Measurements from ENCODE around the gene VWF.

Gene VWF

DNA sequence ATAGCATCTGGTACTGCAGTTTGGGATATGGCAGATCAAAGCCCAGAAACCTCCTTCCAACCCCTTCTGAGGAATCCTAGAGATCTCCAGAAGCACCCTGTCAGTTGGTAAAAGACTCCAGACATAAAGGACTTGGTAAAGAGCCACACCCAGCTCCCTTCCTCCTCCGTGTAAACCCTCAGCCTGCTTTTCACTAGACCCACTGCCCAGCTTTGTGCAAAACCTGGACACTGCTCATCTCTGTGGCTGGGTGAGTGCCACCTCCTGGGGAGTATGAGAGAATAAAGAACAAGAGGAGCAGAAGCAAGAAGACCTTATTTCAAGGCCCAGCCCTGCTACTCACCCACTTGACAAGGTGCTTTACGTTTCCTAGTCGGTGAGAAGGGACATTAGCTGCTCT is 212.5 kb downstream of the VWF start:
- DNase-seq (ENCODE audit: low spot score), result peak; percentile 36

DNA sequence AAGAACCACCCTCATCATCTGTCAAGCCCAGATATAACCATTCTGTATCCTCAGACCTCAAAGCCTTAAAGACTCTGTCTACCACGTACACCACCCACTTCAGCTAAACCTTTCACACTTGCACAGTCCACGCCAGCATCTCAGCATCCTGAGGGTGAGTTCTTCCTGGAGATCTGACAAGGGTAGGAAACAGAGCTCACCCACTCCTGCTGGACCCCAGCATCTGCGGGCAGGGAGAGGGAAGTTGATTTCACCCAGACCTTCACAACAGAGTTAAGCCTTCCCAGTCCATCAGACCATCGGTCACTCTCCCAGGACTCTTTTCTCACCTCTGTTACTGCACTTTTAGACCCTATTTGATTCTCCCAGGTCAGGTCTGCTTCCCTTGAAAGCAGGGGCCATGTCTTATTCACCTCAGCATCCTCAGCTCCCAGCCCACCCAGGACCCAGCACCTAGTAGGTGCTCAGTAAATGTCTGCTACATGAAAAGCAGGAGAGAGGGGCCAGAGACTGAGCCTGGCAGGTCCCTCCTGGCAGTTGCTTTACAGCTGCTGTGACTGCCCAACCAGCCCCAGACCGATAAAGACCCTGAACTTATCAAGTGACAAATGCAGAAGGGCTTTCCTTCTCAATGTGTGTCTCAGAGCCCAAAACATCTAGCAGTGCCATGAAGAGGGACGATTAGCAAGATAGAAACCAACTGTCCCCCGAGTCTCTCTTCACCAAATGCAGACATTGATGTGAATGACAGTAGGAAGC is 213.5 kb downstream of the VWF start:
- DNase-seq (ENCODE audit: low spot score), result no peak

DNA sequence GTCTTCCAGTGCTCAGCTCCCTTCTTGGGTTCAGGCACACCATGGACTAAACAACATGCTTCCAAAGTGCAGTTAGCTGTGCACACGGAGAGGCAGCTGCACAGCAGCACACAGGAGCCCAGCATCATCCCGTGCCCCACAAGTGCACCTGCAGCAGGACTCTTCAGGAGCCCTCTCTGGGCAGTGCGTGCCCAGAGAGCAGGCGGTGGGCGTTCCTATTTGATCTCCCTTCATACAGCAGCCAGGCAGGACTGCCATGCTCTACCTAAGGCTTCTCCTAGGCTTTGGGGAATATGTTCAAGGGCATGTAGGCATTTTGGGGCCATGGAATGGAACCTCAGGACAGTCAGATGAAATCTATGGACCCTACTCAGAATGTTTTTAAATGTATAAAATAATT is 214.9 kb downstream of the VWF start:
- DNase-seq (ENCODE audit: low spot score), result no peak

DNA sequence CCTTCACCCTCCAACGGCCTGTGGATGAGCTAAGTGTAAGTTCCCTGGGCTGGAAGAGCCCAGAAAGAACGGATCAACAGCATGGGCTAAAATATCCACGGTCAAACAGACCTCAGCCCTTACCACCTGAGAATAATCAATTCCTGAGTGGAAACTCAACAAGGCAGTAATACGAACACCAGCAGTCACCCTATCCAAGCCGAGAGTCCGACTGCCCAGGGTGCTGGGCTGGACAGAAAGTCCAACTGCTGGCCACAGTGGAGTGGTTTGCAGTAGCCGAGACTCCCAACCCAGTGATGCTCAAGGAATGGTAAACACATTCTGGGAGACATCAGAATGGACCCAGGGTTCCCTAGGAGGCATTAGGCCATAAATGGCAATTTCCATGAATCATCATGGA is 216.2 kb downstream of the VWF start:
- DNase-seq (ENCODE audit: low spot score), result no peak

DNA sequence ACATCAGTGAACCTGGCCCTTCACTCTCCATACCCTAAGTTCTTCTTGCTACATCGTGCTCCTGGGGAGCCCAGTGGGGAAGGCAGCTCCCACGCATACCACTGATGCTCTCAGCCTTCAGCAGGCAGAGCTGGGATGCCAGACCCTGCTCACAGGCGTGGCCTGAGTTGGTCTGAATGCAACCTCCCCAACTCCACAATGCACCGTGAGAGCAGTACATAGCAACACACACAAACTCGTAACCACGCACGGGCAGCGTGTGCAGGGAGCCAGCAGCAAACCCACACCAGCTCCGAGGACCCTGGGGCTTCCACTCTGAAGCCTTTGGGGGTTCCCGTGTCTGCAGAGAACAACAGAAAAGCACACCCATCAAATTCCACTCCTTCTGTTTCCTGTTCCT is 216.7 kb downstream of the VWF start:
- peak; percentile 40 for DNase-seq (ENCODE audit: low spot score)

DNA sequence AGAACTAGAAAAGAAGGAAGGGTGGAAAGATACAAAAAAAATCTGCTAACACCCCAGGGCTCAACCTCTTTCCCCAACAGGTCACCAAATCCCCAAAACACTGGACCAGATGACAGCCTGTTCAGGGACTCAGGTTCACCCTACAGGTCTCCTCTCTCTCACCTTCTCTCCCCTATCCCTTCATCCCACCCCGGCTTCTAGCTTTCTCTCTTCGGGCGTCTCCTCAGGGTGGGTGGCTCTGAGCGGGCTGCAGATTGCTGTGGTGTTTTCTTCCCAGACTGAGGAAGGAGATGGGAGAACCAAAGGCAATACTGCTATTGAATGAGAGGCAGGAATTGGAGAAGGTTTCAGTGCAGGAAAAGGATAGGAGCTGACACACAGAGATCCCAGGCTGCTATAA is 218.7 kb downstream of the VWF start:
- DNase-seq (ENCODE audit: low spot score), result no peak

DNA sequence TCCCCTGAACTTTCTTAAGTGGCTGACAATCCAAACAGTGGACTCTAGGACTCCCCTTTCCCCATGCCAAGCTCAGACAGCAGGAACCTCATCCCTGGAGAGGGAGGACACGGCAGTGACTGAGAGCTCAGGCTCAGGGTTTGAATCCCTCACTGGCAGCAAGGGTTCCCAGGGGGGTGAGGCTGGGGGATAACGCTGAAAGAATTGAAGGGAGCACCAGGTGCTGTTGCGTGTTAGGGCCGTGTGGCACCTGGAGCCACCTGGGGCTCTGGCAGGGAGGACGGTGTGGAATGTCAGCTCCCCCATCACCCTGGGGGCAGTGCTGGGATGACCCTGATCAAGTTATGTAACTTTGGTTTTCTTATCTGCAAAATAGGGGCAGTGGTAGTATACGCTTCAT is 219.5 kb downstream of the VWF start:
- DNase-seq (ENCODE audit: low spot score), result peak; percentile 41

DNA sequence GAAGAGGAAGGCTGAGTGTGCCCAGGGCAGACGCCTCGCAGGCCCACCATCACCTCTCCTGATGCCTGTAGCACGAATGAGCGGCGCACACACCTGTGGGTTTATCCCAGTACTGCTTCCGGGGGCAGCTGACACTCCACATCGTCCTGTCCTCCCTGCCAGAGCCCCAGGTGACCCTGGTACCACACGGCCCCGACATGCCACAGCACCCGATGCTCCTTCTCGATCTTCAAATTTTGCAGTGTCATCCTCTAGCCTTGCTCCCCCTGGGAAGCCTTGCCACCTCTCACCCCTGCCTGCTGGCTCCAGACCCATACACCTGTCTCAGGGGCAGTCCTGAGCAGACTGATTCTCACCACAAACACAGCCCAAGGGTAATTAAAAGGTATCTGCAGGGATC is 220.0 kb downstream of the VWF start:
- DNase-seq (ENCODE audit: low spot score), result peak; percentile 43

DNA sequence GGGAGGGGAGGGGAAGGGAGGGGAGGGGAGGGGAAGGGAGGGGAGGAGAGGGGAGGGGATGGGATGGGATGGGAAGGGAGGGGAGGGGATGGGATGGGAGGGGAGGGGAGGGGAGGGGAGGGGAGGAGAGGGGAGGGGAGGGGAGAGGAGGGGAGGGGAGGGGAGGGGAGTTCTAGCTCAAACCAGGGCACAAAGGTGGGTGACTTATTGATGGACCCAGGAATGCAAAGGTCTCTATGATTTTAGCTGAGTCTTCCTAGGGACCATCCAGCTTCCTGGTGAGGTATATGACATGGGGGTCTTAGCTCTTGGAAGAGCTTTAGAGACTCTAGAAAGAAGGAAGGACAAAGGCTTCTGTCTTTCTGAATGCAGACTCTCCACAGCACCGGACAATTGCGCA is 221.7 kb downstream of the VWF start:
- DNase-seq (ENCODE audit: low spot score), result no peak

DNA sequence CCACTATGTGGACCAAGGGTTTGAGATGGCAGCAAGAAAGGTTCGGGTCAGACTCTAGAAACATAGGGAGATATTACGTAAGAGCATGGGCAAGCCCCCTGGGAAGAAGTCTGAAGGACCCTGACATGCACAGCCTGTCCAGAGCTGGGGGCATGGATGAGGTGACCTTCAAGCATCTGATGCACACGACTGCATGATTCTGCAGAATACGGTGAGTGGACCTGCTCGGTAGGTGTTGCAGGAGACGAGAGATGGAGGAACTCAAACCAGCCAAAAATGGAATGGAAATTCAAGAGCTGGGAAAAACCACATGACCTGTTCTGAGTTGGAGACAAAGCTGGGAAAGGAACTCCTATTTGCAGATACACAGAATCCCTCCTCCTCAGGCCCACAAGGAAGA is 223.1 kb downstream of the VWF start:
- no peak for DNase-seq (ENCODE audit: low spot score)

DNA sequence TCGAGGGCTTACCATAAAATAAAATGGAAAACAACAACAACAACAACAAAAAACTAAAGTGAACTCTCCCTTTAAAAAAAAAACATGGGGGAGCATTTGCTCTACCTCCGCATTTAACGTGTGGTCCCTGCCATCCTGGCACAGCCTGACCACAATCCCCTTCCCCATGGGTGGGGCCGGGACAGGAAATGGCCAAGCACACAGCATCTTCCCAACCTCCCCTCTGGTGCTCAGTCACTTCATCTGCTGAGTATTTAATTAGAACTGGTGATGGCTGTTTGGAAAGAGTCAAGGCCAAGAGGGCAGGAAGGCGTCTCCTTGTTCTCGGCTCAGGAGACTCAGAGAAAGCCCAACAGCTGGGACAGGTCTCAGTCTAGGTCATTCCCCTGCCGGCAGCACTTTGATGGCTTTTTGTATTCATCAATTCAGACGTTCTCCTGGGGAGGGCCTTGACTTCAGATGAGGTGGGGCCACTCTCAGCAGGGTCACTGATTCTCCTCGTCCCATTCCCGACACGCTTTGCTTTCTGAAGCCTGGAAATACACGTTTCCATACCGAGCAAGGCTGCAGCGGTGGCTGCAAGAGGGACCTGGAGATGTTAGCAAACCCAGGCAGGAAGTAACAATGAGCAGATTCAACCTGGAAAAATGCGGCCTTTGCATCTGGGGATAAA is 223.8 kb downstream of the VWF start:
- no peak for DNase-seq (ENCODE audit: low spot score)

DNA sequence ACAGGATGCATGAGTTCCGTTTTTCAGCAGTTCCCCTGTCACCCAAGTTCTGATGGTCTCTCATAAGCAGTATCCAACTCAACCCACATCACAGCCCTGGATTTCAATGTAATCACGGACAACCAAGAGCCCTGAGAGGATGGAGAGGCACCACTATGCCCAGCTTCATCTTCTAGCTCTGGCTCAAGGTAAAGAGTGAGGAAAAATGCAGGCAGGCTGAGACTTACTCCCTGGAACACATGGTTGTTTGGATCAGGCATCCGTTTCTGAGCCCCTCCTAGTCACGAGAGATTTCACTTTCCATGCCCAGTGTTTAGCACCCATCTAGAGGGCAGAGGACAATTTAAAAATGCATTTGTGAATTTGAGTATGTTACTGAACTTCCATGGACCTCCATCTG is 224.4 kb downstream of the VWF start:
- DNase-seq (ENCODE audit: low spot score), result no peak

DNA sequence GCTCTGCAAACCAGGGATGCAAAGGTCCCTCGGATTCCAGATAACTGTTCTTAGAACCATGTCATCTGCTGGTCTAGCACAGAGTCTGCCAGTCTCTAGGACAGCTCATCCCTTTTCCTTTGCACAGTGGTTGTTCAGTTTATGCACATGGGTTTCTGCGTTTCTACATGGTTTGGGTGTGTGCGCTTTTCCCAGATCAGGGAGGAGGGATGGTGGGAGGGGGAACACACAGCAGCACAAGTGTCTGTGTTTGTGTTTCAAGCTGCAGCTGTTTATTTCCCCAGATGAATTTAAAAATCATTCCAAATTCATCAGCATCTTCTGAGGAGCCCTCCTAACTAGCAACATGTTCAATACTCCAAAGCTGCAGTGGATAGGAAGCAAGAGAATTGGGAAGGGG is 224.8 kb downstream of the VWF start:
- DNase-seq (ENCODE audit: low spot score), result no peak

DNA sequence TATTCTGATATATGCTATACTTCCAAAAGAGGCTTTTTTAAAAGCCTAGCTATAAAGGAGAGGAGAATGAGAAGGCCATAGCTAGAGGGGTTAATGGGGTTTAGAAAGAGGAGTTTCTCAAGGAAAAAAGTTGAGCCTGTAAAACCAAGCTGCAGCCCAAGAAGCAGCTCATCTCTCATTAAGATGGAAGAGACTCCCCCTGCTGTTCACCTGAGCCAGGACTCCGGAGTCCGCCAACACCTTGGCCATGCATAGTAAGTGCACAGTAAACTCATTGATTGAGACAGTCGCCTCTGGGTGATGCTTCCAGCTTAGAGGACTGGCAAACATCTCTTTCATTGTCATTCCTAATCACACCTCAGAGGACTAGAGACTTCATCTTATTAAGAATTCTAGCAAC is 225.6 kb downstream of the VWF start:
- DNase-seq (ENCODE audit: low spot score), result no peak
